HL-60/S4 treated with retinoic acid at 250 ng/mL for 4 days and 3 days (cell line): ENCODE data around the gene NKG7.

Source experiments
- in situ Hi-C: fragments of 300-500 bp; cut with MboI; formaldehyde crosslinking; loops from 2 replicates; pipeline ENCODE4 v1.7.0; 2022; ENCODE audit warnings: low sequenced_read_pairs

The NKG7 gene

DNA sequence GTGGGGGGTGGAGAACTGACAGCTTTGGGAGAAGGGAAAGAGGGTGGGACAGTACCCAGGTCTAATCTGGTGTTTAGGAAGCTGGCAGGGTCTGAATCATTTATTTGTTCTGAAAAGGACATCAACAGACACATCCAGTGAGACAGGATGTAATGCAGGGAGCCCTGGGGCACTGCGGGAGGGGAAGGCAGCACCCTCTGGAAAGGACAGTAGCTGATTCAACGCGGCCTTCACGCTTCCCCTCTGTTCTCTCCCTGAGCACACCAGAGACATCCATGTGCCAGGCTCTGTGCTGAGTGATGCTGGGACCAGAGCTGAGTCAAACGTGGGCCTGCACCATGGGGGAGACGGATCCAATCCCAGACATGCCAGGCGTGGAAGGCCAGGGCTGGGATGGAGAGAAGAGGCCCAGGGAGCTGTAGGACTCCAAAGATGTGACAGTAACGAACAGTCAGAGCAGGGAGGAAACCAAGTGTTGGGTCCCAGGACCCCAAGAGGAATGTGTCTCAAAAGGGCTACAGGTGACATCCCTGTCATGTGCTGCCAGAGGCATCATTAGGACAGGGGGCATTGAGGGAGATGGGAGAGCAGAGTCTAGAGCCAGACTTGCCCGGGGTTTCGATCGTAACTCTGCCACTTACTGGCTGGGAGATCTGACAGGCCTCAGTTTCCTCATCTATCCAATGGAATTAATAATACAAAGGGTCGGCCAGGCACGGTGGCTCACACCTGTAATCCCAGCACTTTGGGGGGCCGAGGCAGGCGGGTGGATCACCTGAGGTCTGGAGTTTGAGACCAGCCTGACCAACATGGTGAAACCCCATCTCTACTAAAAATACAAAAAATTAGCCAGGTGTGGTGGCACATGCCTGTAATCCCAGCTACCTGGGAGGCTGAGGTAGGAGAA is 8.0 kb downstream of the NKG7 start:
- in situ Hi-C loops, result no loop called here

GRCh38 chr19:51361239-51361638 is 11.2 kb downstream of the NKG7 start:
- in situ Hi-C loops, result no loop called here

GRCh38 chr19:51359294-51359693 is 13.2 kb downstream of the NKG7 start:
- in situ Hi-C loops, result no loop called here

GRCh38 chr19:51357952-51358351 is 14.5 kb downstream of the NKG7 start:
- in situ Hi-C loops, result no loop called here

DNA sequence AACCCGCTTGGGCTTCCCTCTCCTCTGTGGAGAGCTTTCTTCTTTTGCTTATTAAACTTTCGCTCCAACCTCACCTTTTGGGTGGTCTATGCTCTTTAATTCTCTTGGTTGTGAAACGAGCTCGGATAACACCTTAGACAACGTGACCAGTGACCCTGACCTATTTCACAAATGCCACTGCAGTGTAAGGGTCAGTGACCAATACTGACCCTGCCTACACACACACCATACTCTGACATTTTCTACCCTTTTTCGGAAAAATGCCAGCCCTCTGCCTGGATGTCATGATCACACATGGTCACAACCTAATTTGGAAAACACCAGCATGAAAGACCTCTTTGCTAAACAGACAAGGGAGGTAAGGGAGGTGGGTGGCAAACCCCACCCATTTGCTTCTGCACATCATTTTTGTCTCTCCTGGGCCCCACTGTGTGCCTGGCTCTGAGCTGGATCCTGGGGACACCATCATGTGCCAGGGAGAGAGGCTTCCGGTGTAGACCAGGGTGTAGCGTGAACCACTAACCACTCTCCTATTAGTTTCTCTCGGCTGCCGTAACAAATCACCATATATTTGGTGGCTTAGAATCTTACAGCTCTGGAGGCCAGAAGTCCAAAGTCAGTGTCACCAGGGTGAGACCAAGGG is 16.2 kb downstream of the NKG7 start:
- in situ Hi-C loops, result no loop called here

DNA sequence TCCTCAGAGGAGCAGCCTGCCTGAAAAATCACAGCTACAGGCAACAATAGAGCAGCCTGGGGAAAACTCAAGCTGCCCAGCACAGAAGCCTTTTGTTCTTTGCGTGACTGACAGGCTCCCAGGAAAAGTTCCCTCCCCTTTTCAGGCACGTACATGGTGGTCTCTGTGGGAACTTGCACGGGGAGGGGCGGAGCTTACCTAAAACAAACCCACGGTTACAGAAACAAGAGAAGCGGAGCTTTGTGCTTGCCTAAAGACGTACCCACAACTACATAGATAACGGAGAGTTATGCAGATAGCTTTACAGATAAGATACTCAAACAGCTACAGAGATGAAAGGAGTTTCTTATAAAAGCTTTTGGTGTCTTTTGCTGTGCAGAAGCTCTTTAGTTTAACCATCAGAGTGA is 17.7 kb downstream of the NKG7 start:
- in situ Hi-C loops, result no loop called here

DNA sequence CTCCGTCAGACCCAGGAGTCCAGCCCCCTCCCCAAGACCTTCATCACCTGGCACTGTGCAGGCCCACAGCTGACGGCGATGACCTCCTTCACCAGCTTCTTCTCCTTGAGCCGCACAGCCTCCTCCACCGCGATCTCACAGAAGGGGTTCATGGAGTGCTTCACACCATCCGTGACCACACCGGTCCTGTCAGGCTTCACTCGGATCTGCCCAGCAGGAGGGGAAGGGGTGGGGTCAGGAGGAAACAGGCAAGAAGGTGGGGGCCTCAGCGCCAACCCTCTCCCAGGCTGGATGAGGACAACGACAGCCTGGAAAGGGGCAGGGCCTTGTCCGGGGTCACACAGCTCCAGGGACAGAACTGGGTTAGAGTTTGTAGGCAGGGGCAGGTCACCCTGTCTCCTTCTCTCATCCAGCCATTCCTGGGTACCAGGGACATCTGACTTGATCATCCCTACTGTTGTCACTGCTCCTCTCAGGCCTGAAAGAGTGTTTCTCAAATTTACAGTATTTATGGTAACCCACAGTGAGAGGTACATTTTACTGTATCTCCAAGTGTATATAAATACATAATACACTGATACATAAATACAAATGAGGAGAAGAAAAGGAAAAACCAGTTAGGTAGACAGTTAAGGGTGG is 18.2 kb downstream of the NKG7 start:
- in situ Hi-C loops, result no loop called here

GRCh38 chr19:51352783-51353360 is 19.6 kb downstream of the NKG7 start:
- in situ Hi-C loops, result no loop called here

- in situ Hi-C loops, result no loop called here
Observed at GRCh38 chr19:51351266-51351990, 21.0 kb downstream of the NKG7 start.

GRCh38 chr19:51347209-51347928 is 25.1 kb downstream of the NKG7 start:
- in situ Hi-C loops, result no loop called here

DNA sequence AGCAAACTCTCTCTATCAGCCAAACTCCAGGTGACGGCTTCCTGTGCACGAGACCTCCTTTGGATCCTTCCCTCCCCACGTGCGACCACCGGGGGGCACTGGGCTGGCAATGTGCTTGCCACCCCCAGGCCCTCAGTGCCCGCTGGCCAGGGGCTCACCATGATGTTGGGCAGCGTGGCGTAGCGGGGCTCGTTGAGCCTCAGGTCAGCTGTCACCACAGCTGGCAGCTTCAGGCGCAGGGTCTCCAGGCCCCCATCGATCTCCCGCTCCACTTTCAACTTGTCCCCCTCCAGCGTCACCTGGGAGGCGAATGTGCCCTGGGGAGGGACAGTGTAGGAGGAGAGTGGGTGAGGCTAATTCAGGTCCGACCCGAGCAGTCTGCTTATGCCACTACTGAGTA is 25.7 kb downstream of the NKG7 start:
- in situ Hi-C loops, result no loop called here

- in situ Hi-C loops, result no loop called here
Observed at GRCh38 chr19:51345076-51345620, 27.3 kb downstream of the NKG7 start.

DNA sequence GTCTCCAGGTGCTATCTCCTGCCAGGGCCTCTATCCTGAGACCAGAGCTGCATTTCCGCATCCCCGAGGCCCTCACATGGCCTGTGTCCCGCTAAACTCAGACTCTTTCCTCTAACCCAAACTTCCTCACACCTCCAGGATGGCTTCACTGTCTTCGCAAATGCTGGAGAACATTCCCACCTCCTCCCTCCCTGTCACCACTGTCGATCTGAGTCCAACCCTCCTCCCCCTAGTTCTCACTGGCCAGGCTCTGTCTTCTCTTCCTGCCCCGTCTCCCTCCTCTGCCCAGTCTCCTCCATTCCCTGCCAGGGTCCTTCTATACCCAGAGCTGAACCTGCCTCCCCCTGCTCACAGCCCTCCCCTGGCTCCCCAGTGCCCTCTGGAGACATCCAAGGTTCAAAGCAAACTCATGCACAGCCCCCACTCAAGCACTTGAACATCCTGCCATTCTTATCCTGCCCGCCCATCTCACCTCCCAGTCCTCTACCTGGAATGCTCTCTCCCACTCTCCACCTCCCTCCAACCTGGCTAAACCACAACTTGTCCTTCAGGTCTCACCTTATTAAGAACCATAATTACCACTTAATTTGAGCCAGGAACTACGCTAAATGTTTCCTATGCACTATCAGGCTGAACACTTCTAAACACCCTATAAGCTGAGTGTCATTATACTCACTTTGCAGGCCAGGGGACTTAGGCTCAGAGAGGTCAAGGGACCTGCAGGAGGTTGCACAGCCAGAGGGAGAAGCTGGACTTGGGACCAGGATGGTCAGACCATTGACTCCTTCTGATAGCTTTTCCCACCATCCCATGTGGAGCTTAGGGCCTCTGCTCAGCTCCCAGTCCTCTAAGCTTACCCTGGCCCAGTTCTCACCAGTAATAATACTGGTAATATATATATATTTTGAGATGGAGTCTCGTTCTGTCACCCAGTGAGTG is 29.6 kb downstream of the NKG7 start:
- in situ Hi-C loops, result no loop called here

GRCh38 chr19:51341976-51342580 is 30.4 kb downstream of the NKG7 start, which contains the start of gene VSIG10L:
Gene VSIG10L, minus strand, starts transcription at chr19:51342139. Its CDS starts 15 bp downstream, at chr19:51342124.
- in situ Hi-C loops, result no loop called here

DNA sequence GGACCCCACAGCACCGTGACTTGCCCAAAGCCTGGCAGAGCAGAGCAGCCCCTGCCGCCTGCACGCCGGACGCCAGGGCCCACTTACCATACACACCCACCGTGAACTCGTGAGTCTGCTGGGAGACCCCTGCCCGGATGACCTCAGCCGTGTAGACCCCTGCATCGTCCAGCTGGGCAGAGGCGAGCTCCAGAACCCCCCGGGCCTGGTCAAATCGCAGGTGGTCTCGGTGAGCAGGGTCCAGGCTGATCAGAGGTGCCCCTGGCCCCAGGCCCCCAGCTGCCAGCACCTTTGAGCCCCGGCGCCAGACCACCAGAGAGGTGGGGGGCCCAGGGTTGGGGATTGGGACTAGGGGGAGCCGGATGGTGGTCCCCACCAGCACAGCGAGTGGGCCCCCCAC is 31.4 kb downstream of the NKG7 start:
- in situ Hi-C loops, result no loop called here

- in situ Hi-C loops, result no loop called here
Observed at GRCh38 chr19:51339687-51340656, 32.5 kb downstream of the NKG7 start.

DNA sequence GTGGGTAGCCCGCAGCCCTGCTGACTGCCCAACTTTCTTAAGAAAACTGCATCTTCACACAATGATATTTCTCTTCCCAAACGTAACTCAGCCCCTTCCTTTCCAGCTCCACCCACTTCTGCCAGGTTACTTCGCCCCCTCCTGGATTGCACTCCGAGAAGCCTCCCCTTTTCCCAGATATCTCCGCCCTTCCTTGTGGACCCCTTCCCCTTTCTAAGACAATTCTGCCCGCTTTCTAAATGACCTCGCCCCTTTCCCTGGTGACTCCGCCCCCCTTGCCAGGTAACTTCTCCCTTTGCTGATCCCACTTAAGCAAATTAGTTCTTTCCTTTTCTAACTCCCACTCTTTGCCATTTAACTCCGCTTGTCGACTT is 33.2 kb downstream of the NKG7 start:
- in situ Hi-C loops, result no loop called here
